ENCODE measurements around the gene GDPD5.

The GDPD5 gene

DNA sequence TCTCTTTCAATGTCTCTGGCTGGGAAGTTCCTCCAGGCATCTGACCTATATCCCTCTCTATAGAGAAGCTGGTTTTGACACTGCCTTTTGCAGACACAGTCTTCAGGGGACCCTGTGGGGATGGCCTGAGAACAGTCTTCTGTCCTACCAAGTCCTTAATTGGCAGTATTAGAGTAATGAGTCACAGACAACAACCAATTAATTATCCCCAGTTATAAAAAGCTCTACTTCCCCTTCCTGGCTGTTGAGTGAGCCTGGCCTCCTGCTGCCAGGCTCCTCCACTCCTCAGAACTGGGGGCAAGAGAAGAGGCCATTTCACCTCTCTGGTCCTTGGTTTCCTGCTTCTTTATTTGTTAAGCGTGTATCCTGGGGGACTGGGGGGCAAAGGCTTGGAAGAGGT is 51.5 kb downstream of the GDPD5 start:
- 0 out of 2 replicates have a peak, but pooled peaks cover 2% of the 10 kb centered on the region for H3K36me3 ChIP-seq (ENCODE audit: insufficient read depth, low read length)
- no peaks in the 10 kb centered on the region for H3K9me3 ChIP-seq (ENCODE audit: control insufficient read depth, insufficient read depth, low read length)
- H3K4me1 ChIP-seq (ENCODE audit: insufficient read depth, low read length) = peaks cover 22% of the 10 kb centered on the region
- H3K9ac ChIP-seq (ENCODE audit: low read depth, low read length) = no peak overlapping the region

DNA sequence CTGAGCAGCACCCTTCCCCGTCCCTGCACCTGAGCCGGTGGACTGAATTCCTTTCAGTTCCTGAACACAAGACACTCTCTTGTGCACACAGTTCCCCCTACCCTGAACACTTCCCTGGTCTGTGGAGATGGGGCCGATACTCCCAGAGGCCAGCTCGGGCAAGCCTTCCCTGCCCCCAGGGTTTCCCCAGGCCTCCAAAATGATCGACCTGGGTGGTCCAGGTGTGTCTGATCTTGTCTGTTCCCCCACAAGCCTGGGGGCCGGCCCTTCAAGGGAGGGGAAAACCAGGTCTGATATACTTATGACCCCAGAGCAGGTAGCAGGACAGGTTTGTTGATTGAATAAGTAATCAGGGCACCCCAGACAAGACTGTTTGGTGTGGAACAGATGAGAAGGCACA is 52.1 kb downstream of the GDPD5 start:
- H3K36me3 ChIP-seq (ENCODE audit: insufficient read depth, low read length) = 0 out of 2 replicates have a peak, but pooled peaks cover 2% of the 10 kb centered on the region
- H3K9me3 ChIP-seq (ENCODE audit: control insufficient read depth, insufficient read depth, low read length) = no peaks in the 10 kb centered on the region
- no peak overlapping the region for H3K9ac ChIP-seq (ENCODE audit: low read depth, low read length)
- H3K4me1 ChIP-seq (ENCODE audit: insufficient read depth, low read length) = peaks cover 27% of the 10 kb centered on the region

DNA sequence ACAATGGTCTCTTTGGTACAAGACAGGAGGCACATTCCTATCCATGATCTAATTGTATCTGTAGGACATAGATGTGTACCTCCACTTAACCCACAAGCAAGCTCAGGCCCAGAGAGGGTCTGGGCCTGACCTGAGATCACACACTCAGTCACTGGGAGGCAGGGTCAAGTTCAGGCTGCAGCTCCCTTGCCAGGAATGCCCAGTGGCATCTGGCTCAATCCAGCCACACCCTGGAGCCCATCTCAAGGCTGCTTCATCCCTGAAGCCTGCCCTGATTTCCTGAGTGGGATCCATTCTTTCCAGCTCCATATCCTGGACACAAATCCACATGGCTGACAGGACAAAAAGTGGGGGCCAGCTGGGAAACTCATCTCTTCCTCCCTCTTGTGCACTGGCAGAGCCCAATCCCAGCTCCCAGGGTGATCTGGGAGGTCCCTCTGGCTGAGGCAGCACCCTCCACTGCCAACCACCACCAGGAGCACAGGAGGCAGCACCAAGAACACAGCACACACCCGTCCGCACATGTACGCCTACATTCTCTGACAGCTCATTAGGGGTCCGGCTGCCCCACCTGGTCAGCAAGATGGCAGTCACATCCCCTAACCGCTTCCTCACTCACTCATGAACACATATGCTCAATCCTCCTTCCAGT is 53.5 kb downstream of the GDPD5 start:
- Histone ChIP-seq H3K9ac (ENCODE audit: low read depth, low read length) (no peak overlapping the region), H3K36me3 (ENCODE audit: insufficient read depth, low read length) (0 out of 2 replicates have a peak, but pooled peaks cover 2% of the 10 kb centered on the region), H3K4me1 (ENCODE audit: insufficient read depth, low read length) (peaks cover 34% of the 10 kb centered on the region), H3K9me3 (ENCODE audit: control insufficient read depth, insufficient read depth, low read length) (no peaks in the 10 kb centered on the region)

DNA sequence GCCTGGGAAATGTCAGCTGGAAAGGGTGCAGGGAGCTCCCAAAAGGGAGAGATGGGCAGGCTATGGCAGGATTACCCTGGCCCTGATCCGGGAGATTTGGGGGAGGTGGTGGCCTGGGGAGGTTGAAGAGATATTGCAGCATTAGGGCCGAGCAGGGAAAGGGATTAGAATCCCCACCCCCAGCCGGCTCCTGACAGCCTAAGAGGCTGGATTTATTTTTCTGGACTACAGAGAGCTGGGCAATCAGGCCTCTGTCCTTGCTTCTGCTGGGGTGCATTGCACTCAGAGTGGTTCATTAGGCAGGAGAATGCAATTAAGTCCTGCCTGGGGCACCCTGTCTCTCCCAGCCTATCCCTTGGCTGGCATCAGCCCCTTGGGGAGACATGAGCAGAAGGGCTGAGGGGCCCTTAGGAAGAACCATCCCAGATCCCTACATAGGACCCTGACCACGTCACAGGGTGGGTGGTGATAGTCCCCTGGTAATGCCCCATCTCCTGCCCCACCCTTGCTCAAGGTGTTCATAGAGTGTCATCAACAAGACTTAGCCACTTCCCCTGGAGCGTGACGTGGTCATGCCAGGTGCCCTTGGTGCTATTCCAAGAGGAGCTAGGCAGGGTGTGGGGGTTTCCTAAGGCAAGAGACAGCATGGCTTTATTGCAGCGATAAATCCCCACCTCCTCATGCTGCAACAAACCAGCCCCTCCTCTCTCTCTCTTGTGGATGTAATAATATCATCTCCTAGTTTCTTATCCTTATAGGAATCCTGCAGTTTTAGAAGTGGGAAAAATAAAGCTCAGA is 54.4 kb downstream of the GDPD5 start:
- Histone ChIP-seq H3K9me3 (ENCODE audit: control insufficient read depth, insufficient read depth, low read length) (no peaks in the 10 kb centered on the region), H3K9ac (ENCODE audit: low read depth, low read length) (no peak overlapping the region), H3K36me3 (ENCODE audit: insufficient read depth, low read length) (no peaks in the 10 kb centered on the region; the same call in 1 of the 2 replicates), H3K4me1 (ENCODE audit: insufficient read depth, low read length) (peaks cover 27% of the 10 kb centered on the region)

DNA sequence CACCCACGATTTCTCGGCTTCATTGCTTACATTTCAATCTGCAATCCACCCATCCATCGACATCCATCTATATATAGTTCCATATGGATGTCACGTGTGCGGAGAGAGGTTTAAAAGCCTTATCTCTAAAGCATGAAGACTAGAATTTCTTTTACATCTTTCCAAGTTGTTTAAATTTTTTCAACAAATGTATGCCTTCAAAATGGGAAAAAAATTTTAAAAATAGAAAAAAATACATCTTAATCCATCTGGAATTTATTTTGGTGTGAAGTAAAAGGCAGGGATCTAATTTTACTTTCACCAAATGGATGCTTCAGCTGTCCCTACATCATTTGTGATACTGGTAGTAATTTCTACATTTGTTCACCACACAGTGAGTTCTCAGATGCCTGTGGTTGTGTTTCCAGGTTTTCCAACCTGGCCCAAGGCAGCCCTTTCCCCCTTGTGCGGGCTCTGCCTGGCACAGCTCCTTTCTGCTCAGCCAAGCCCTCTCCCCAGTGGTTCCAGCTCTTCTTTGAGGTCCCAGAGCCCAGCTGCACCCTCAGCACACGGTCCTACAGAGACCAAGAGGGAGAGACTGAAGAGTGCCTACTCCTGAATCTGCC is 55.2 kb downstream of the GDPD5 start:
- Histone ChIP-seq H3K4me1 (ENCODE audit: insufficient read depth, low read length) (peaks cover 23% of the 10 kb centered on the region), H3K36me3 (ENCODE audit: insufficient read depth, low read length) (no peaks in the 10 kb centered on the region; the same call in 1 of the 2 replicates), H3K9ac (ENCODE audit: low read depth, low read length) (no peak overlapping the region), H3K9me3 (ENCODE audit: control insufficient read depth, insufficient read depth, low read length) (no peaks in the 10 kb centered on the region)

DNA sequence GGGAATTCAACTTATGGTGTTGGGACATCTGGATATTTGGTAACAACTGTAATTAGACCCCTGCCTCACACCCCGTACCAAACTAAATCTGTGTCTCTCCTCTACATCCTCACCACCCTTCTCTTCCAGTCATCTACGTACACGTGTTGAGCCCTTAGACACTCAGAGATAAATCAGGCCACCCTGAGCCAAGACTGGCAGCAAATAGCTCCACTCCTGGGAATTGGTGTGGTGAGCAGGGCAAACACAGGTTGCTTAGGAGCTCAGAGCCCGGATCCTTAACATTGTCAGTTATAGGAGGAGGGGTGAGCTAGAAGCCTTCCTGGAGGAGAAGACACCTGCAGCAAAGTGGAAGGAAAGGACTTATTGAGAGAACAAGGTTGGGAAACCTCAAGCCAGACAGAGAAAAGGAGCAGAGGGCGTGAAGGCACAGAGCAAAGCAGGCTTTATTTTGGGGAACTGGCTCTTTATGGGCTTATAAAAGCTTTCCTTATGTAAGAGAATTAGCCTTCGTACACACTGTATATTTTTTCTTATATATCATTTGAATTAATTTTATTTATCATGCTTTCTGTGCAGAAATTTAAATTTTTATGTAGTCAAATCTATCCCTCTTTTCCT is 55.8 kb downstream of the GDPD5 start:
- no peaks in the 10 kb centered on the region for H3K9me3 ChIP-seq (ENCODE audit: control insufficient read depth, insufficient read depth, low read length)
- H3K9ac ChIP-seq (ENCODE audit: low read depth, low read length) = no peak overlapping the region
- no peaks in the 10 kb centered on the region; the same call in 1 of the 2 replicates for H3K36me3 ChIP-seq (ENCODE audit: insufficient read depth, low read length)
- H3K4me1 ChIP-seq (ENCODE audit: insufficient read depth, low read length) = peaks cover 20% of the 10 kb centered on the region

DNA sequence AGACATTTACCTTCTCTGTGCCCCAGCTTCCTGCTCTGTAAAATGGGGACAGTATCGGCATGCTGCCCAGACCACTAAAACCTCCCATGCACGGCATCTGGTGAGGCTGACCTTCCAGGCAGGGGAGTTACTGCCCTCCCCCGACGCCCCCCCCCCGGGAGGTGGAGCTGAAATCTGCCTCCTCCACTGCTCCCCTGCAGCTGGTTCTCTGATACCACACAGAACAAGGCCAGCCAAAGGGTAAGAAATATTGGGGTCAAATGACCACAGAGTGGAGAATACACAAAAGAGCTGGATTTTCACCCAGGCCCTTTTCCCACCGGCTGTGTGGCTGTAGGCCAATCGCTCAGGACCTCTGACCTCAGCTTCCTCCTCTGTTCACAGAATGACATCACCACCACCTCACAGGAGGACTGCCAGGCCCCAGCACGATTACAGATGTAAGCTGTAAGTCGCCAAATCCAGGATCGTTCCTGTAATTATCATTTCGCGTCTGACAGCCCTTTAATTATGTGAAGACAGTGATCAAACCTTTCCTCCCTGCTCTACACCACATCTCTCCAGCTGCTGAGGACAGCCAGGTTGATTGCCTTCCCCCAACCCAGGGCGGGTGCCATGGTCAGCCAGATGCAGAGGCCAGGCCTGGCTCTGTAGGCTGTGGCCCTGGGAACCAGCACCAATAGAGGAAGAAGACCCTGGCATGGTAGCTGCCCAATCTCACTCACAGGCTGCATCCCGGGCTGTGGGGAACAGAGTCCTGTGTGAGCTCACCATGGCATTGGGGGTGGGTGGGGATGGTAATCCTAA is 57.0 kb downstream of the GDPD5 start:
- Histone ChIP-seq H3K9me3 (ENCODE audit: control insufficient read depth, insufficient read depth, low read length) (no peaks in the 10 kb centered on the region), H3K9ac (ENCODE audit: low read depth, low read length) (no peak overlapping the region), H3K36me3 (ENCODE audit: insufficient read depth, low read length) (no peaks in the 10 kb centered on the region; the same call in 1 of the 2 replicates), H3K4me1 (ENCODE audit: insufficient read depth, low read length) (peaks cover 20% of the 10 kb centered on the region)

DNA sequence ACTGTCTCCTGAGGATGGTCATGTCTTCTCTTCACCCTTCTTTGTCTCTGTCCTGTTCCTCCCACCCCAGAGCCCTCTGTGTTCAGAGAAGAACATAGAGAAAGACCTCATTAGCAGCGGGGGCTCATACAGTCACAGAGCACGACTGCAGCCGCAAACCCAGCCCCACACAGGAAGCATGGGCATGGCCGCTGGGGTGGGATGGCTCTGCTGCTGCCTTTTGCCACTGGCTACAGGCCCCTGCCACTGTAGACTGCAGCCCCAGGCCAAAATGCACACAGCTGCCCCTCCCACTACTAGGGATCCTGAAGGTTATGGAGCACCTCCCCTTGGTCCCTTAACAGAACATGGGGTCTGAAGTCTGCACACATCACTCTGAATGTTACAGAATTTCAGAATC is 57.9 kb downstream of the GDPD5 start:
- Histone ChIP-seq H3K36me3 (ENCODE audit: insufficient read depth, low read length) (no peaks in the 10 kb centered on the region; the same call in 1 of the 2 replicates), H3K9me3 (ENCODE audit: control insufficient read depth, insufficient read depth, low read length) (no peaks in the 10 kb centered on the region), H3K4me1 (ENCODE audit: insufficient read depth, low read length) (peaks cover 28% of the 10 kb centered on the region), H3K9ac (ENCODE audit: low read depth, low read length) (no peak overlapping the region)

DNA sequence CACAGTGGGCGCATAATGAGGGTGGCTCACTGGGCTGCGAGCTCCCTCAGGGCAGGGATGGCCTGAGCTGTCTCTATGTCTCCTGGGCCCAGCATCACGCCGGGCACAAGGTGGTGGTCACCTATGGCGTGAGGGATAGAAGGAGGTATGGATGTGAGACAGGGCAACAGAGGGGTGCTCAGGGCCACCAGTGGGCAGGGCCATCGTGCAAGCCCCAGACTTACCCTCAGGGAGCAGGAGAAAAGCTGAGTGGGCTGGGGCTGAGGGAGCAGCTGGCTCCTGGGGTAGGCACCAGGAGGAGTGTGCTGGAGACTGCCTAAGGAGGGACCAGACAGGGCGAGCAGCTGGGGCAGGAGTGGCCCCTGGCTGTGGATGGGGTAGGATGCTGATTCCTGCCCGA is 58.4 kb downstream of the GDPD5 start:
- Histone ChIP-seq H3K9me3 (ENCODE audit: control insufficient read depth, insufficient read depth, low read length) (no peaks in the 10 kb centered on the region), H3K9ac (ENCODE audit: low read depth, low read length) (no peak overlapping the region), H3K4me1 (ENCODE audit: insufficient read depth, low read length) (peaks cover 33% of the 10 kb centered on the region), H3K36me3 (ENCODE audit: insufficient read depth, low read length) (no peaks in the 10 kb centered on the region; the same call in 1 of the 2 replicates)

DNA sequence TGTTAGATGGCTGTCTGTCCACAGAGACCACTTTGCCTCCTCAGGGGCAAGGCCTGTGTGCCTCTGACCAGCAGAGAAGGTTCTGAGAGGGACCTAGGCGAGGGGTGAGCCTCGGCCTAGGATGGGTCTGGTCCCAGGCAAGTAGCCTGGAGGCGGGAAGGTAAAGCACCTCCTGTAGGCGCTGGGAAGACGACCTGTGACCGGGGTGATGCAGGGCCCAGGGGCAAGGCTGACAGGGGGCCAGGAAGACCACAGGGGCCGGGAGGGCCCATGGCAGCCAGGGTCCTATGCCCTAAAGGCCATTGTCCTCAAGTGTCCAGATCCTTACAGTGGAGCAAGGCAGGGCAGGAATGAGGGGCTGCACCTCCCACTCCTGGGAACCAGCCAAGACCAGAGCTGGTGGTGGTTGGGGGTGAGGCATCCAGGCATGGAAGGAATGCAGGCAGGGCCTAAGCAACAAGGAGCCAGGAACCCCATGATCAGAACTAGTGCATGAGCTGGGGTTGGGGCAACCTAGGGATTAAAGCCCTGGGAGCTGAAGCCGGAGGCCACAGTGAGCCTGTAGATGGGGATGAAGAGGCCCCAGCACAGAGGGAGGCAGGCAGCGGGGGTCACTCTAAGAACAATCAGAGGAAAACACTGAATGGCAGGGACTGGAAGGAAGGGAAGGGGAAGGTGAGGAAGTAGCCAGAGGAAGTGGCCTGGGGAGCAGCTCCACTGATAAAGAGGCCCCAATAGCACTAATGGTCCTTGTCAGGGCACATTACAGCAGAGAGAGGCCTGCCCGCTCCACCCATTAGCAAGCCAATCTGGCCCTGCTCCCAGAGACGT is 59.8 kb downstream of the GDPD5 start:
- Histone ChIP-seq H3K9ac (ENCODE audit: low read depth, low read length) (no peak overlapping the region), H3K36me3 (ENCODE audit: insufficient read depth, low read length) (no peaks in the 10 kb centered on the region; the same call in 1 of the 2 replicates), H3K4me1 (ENCODE audit: insufficient read depth, low read length) (peaks cover 43% of the 10 kb centered on the region), H3K9me3 (ENCODE audit: control insufficient read depth, insufficient read depth, low read length) (no peaks in the 10 kb centered on the region)

DNA sequence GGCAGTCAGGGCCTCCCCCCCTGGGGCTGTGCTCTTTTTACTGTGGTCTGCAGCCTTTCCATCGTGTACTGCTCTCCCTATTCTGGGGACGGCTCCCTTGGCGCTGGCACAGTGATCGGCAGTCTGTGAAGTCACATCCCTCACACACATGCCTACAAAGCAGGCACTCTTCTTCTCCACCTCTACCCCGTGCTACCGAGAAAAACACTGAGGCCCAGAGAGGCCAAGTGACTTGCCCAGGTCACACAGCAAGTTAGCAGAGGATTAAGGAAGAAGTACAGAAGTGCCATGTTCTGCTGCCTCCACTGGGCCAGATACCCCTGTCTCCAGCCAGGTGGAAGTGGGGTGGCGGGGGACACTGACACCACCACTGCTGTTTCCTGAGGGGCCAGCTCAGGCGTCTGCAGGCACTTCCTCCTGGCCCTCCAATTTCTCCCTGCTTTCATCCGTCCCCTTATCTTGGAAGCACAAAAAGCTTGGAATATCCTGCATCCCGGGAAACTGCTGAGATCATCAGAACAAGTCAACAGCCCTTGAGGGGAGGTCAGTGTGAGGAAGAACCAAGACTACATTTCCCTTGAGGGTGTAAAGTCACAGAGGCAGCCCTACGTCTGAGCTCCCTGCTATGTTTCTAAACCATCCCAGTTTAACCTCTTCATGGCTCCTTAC is 62.5 kb downstream of the GDPD5 start:
- Histone ChIP-seq H3K9ac (ENCODE audit: low read depth, low read length) (no peak overlapping the region), H3K9me3 (ENCODE audit: control insufficient read depth, insufficient read depth, low read length) (no peaks in the 10 kb centered on the region), H3K4me1 (ENCODE audit: insufficient read depth, low read length) (peaks cover 32% of the 10 kb centered on the region), H3K36me3 (ENCODE audit: insufficient read depth, low read length) (no peaks in the 10 kb centered on the region; the same call in 1 of the 2 replicates)

DNA sequence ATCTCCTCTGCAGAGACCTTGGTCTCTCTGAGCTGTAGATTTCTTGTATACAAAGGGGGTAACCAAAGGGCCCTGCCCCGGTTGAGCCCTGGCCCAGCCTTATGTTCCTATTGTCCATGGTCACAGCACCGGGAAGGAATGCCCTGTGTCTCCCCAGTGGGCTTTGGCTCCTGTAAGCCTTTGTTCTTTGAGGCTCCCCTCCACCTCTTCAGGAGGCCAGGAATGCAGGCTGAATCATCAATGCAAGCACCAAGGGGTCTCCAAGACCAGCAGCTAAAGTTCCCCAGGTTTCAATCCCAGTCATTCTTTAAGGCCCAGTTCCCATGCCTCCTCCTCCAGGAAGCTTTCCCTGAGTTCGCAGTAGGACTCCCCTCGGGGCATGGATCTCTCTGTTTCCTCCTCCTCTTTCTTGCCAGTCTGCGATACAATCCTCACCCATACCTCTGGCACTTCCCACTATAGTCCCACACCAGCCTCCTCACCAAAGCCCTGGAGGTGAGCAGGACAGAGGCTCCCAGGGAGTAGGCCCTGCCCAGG is 63.6 kb downstream of the GDPD5 start:
- Histone ChIP-seq H3K9me3 (ENCODE audit: control insufficient read depth, insufficient read depth, low read length) (no peaks in the 10 kb centered on the region), H3K4me1 (ENCODE audit: insufficient read depth, low read length) (peaks cover 29% of the 10 kb centered on the region), H3K36me3 (ENCODE audit: insufficient read depth, low read length) (no peaks in the 10 kb centered on the region; the same call in 1 of the 2 replicates), H3K9ac (ENCODE audit: low read depth, low read length) (no peak overlapping the region)
